ENCODE results near the gene GLOD5. TPM values are rescaled to one million over a fixed set of nuclear protein-coding genes. Genes with fewer than 3 reads are reported as not detected.

GLOD5 gene
- 0.28 TPM in 1 of 2 replicates, not detected in the other for total RNA-seq

DNA sequence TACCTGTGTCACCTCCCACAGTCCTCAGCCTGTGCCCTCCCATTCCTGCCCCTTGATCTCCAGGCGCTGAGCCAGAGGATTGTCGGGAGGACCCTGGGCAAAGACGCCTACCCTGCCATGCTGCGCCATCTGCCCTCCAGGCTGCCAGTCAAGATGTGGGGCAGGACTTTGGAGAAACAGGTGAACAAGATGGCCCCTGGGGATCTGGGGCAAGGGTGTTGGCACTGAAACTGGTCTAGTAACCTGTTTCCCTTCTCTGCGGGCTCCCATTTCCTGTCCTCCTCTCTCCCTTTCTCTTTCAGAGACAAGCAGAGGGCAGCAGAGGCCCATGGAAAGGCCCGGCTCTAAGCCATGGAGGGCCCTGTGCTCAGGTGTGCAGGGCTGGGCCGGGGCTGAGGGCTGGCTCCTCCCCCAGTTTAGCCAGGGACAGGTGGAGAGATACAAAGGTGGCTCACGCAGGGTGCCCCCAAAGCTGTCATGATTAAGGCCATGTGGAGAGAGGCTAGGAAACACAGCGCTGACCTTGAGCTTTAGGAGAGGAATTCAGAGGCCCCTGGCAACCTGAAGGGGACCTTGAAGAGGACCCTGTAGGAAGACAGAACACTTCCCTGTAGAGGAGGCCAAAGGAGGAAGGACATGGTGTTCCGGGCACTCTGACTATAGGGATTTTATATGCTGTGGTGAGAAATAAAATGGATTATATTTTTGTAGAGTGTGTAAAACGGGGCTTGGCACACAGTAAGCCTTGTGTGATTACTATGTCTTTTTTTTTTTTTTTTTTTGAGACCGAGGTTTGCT, at the start of gene GLOD5:
GLOD5 (plus strand) TSS at position 74 of the 798 bp plus-strand sequence; CDS start at position 118, 44 bp downstream.
- peak; percentile 2 for DNase-seq

DNA sequence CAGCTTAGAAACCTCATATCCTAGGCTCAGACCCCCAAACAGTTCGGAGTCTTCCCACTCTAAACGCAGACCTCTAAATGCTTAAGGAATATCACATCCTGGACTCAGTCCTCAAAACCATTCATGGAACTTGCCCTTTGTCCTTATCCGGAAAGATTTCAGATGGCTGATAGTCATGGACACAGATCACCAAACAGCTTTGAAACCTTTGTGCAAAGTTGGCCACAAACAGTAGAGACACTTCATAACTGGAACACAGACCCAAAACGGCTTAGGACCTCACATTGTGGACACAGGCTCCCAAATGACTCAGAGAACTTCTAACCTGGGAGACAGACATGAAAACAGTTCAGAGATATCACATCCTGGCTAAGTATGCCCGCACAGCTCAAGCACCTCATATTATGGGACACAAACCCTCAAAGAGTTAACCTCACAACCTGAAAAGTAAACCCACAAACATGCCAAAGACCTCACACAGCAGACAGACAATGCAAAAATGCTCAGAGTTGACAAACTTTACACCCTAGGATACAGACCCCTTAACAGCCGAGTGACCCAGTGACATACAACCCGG, 49.5 kb upstream of the GLOD5 start:
- no peak for DNase-seq

DNA sequence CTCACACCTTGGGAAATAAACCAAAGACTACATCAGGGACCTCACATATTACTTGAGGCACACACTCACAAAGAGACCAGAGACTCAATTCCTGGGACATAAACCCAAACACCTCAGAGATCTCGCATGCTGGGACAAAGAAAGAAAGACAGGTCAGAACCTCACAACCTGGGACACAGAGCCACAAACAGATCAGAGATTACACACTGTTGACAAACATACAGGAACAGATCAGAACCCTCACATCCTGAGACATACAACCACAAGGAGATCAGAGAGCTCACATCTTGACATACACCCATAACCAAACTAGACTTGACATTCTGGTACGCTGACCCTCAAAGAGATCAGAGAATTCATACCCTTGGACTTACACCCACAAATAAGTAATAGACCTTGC, 47.7 kb upstream of the GLOD5 start:
- no peak for DNase-seq

- no peak for DNase-seq
These were observed 47.0 kb upstream of the GLOD5 start for GRCh38 chrX:48714573-48714972.

GRCh38 chrX:48715072-48715471, 46.5 kb upstream of the GLOD5 start:
- no peak for DNase-seq

DNA sequence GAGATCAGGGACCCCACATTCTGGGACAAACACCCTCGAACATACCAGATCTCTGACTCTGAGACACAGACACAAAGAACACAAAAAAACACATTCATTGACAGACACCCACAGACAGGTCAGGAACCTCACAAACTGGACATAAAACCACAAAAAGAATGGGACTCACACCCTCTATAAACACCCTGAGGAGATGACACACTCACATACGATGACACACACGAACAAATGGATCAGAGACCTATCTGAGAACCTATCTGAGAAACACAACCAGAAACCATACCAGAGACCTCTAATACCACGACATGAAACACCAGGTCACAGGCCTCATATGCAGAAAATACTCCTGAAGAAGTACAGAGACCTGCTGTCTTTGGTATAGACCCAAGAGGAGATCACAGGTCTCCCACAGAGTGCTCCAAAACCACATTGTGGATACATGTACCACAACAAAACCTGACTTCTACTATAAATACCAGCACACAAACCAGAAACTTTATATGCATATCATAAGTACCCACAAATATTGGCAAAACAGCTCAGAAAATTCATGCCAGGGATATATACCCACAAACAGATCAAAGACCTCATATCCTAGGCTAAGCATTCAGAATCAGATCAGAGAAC, 45.6 kb upstream of the GLOD5 start:
- no peak for DNase-seq

- no peak for DNase-seq
These were observed 41.6 kb upstream of the GLOD5 start for GRCh38 chrX:48719958-48720357.

DNA sequence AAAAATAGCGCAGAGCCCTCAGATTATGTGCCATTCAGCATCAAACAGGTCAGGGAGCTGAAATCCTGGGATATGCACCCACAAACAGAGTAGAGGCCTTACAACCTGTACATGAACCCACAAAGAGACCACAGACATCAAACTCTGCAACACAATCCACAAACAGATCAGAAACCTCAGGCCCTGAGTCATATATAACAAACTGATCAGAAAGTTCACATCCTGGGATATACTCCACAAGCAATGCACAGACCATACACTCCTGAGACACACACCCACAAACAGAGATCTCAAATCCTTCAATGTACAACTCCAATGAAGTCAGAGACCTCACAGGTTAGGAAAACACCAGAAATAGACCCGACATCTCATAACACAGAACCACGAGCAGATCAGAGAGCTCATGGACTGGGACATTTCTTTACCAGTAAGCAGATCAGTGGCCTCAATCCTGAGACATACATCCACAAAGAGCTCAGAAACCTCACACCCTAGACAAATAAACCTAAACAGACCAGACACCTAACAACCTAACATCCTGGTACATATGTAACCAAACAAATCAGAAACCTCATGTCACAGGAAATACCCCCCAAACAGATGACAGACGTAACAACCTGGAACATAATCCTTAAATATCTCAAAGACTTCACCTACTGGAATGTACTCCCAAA, 40.8 kb upstream of the GLOD5 start:
- no peak for DNase-seq

- DNase-seq: no peak
These were observed 39.6 kb upstream of the GLOD5 start for GRCh38 chrX:48721916-48722315.

DNA sequence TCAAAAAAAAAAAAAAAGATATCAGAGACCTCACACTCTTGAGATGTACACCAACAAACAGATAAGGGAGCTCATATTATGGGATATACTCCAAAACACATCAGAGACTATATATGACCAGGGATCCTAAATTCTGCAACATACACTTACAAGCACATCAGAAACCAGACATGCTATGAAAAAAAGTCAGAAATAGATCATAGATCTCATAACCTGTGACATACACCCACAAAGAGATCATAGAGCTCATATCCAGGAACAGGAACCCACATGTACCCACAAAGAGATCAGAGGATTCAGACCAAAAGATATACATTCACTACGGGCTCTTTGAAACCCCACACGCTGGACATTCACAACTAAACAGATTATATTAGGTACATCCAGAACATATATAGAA, 35.0 kb upstream of the GLOD5 start:
- no peak for DNase-seq

- no peak for DNase-seq
These were observed 32.9 kb upstream of the GLOD5 start for GRCh38 chrX:48728653-48729052.

DNA sequence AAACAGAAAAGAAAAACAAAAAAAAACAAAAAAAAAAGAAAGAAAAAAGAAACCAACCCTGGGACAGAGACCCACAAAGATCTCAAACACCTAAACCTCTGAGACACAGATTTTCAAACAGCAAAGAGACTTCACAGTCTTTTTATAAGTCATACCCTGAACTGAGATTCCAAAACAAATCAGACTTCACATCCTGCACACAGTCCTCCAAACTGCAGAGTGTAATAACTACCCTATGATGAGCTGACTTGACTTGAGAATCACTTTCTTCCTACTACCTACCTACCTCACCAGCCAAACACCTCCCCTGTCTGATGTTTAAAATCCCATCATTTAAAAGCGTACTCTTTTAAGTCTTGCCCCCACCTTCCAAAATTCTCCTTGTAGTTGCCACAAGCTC, 25.2 kb upstream of the GLOD5 start:
- DNase-seq: no peak

DNA sequence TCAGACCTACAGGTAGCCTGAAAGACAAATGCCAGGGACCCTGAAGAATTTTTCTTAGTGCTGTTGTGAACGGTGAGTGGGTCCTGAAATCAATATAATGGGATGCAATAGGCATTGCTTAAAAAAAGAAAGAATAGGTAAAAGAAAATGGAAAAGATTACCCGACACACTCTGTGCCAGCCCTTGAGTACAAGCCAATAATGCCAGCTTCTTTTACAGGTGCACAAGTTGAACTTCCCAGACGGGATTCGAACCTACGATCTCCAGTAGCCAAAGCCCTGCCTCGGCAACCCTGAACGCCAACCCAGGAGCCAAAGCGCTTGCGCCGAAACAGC, 24.7 kb upstream of the GLOD5 start:
- no peak for DNase-seq

GRCh38 chrX:48737213-48737938, 24.2 kb upstream of the GLOD5 start:
- peak; percentile 98 for DNase-seq

DNA sequence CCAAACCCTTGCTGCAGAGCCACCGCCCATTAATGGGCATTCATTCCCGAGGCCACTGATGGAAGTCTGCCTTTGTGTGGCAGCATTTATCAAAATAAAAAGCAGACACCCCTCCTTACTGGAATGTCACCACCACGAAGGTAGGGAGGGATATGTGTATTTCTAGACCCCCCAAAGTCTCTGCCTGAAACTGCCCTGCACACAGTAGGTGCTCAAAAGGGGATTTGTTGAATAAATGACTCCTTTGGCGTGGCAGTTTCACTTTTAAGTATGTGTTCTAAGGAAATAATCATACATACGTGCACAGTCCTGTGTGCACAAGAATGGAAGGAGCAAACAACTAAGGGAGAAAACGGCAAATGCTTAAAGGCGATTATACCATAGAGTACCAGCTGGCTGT, 23.6 kb upstream of the GLOD5 start:
- DNase-seq: no peak

DNA sequence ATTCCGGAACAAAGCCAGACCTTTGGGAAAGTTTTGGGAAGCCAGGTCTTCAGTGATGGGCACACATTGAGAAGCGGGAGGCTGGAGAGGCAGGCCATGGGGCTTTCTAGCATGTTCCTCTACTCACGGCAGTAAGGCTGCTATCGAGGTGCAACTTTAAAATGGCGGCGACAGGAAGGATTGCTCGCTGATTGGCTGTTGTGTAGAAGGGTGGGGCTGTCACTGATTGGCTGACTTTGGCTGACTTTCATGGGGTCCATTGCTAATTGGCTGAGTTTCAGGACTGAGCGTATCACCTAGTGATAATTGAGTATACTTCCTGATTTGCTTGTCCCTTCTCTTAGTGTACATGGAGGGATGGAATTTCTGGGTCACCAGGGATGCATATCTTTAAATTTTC, 19.7 kb upstream of the GLOD5 start:
- no peak for DNase-seq

DNA sequence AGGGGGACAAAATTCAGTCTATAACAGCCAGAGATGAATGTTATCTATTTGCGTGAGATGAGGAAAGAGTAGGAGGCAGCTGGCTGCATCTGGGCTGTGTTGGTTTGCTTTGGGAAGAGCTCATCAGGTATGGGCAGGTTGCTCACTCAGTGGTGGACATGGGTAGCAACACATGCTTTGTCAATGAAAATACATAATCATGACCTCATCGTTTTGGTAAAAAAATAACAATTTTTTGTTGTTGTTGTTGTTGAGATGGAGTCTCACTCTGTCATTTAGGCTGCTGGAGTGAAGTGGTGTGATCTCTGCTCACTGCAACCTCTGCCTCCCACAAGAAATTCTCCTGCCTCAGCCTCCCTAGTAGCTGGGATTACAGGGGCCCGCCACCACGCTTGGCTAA, 16.3 kb upstream of the GLOD5 start:
- DNase-seq: no peak

DNA sequence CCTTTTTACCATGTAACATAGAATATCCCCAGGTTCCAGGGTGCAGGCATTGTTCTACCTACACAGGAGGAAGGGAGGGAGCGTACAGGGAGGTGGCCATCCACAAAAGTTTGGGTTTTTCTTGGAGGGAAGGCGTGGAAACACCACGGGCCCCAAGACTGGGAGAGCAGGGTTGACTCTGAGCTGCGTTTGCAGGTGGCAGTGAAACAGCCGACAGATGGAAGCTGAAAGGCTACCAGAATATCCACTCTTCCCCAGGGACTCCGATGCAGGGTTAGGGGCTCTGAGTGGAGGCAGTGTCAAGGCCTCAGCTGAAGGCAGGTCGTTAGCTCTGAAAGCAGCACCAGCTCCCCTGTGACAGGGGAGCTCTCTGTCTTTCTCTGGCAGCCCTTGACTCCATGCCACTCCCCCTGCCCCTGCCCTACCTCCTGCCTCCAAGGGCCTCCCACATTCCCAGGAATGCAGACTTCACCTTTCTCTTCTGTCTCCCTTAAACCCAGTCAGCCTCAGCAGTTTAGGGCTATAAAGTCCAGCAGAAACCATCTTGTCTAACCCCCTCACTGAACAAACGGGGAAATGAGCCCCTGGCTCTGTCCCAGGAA, 14.0 kb upstream of the GLOD5 start:
- no peak for DNase-seq

DNA sequence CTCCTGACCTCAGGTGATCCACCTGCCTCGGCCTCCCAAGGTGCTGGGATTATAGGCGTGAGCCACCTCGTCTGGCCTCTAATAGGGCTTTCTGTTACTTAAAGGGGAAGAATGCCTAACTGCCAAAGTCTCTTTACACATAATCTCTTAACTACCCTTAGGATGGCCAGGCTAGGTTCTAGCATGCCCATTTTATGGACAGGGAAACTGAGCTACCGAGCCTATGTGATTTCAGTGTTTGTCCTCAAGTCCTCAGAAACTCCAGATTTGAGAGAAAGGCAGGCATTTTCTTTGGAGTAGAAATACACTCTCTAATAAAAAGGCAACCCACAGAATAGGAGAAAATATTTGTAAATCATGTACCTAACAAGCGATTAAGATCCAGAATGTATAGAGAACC, 12.4 kb upstream of the GLOD5 start:
- no peak for DNase-seq

GRCh38 chrX:48751343-48751742, 10.2 kb upstream of the GLOD5 start:
- DNase-seq: no peak

DNA sequence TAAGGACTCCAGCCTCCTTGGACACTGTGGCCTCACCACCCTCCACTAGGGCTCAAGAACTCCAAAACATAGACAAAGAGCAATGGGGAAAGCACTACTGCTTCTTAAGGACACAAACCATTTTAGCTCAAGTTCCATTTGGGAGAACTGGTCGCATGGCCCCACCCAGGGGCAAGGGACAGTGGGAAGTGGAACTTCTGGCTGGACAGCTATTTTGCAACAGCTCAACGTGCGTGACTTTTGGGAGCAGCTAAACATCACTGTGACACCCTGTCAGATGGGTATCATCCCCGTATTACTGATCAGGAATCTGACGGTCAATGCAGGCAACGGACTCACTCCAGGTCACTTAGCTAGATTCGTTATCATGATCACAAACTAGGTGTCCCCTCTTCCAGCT, 9.0 kb upstream of the GLOD5 start:
- no peak for DNase-seq

DNA sequence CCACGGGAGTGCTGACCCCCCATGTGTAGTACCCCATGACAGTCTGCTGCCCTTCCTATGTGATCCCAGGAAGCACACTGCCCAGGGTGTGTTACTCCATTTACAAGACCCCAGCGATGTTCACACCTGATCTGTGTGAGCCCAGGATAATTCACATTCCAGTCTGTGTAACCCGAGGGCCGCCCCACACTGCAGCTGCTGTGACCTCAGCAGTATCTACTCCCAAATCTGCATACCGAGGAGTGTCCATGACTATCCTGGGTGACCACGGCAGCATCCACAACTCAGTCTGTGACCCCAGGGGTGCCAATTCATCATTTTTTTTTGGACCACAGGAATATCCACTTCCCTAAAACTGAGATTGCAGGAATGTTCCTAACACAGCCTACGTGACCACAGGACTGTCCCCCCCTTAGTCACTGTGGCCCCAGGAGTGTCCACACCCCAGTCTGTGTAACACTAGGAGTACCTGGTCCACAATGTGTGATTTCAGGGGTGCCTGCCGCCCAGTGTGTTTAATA, 7.8 kb upstream of the GLOD5 start:
- no peak for DNase-seq

Data from dermis blood vessel endothelial cell (primary cell).